GM19438 (cell line): Measurements from ENCODE around the gene OTOS.
A peak's percentile ranks its signal among the peaks of the same experiment; 100 is the strongest.

Source experiments
- ATAC-seq: cut with Tn5 transposase; IDR thresholded peaks from one replicate; pipeline ENCODE4 v1.9.1; 2021; ENCODE audit warnings: low read depth; ENCODE audit not compliant: unreplicated experiment

Gene OTOS

GRCh38 chr2:240139011-240139441 is 1.4 kb downstream of the OTOS start:
- ATAC-seq: no peak

DNA sequence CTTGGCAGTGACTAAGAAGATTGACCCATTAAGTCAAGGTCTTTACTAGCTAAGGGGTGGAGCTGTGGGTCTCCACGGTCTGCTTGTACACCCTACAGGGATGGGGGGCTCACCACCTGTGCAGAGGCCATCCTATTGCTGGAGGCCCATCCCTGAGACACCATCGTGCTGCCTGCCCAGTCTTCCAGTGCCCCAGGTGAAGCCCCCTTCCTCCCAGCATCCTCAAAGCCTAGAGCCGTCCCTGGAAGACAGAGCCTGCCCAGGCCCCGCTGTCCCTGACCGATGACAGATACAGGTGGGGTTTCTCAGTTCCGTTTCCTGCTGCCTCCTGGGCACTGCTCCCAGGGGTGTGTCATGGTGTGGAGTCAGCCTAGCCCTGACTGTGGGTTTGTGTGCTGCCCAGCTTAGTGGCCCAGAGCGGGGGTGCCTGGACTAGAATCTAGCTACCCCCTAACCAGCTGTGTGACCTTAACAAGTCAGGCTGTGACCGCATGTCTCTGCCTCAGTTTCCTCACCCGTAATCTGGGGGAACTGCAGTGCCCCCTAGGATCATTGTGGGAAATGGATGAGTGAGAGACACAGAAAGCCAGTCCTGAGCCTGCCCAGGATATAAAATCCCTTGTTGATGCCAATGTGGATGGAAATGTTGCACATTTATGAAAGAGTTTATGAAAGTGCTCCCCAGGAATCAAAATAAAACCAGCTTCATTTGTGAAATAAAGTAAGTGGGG is 2.0 kb downstream of the OTOS start:
- ATAC-seq: no peak

- ATAC-seq: no peak
Observed at GRCh38 chr2:240137596-240138253, 2.7 kb downstream of the OTOS start.

GRCh38 chr2:240136671-240137292 is 3.7 kb downstream of the OTOS start:
- ATAC-seq: peak; percentile 15

- peak; percentile 89 for ATAC-seq
Observed at GRCh38 chr2:240136013-240136670, 4.3 kb downstream of the OTOS start, which contains the start of gene COPS9. COPS9 (minus strand) TSS chr2:240136305; CDS start chr2:240136284, 21 bp downstream.

DNA sequence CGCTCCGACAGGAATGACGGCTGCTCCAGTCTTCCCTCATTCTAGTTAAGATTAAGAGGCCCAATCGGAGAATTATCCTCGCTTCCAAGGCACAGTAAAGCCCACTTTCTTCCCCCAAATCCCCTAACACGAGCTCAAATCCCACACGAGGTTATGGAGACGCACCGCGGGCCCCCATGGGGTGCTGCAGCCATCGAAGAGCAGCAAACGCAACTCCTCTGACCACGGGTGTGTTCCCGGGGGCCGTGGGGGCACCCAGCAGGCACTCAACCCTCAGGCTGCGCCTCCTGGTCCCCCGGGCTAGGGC is 4.8 kb downstream of the OTOS start:
- no peak for ATAC-seq

- ATAC-seq: no peak
Observed at GRCh38 chr2:240134956-240135520, 5.4 kb downstream of the OTOS start.

GRCh38 chr2:240134466-240134865 is 6.0 kb downstream of the OTOS start:
- ATAC-seq: no peak

GRCh38 chr2:240133401-240133800 is 7.1 kb downstream of the OTOS start:
- ATAC-seq: no peak

GRCh38 chr2:240132651-240132980 is 7.8 kb downstream of the OTOS start:
- no peak for ATAC-seq

DNA sequence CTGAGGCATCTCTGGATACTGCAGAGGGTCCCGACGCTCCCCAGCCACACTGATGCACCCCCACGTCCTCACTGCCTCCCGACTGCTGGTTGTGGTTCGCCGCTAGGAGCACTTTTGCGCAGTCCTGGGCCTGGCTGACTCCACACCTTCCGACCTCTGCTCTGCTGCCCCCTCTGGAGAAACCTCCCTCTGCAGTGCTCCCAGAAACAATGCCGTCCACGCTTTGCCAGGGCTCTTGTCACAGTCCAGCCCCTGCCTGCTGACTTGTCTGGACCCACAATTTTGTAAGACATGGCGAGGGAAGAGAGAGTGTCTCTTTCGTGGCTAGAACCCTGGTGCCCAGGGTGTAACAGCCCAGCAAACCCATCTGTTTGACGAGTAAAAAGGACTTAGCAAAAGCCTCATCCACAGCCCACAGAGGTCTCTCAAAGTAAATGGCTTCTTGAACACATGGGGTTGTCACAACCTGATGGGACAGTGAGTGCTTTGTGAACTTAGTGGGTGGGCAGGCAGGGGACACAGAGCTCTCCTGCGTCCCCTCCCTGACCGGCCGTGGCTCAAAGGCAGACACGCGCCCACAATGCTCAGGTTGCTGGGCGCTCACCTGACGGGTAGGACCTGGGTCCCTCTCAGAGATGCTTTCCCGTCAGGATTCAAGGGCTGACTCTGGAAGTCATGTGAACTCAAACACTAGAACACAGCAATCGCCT is 8.4 kb downstream of the OTOS start:
- ATAC-seq: no peak

GRCh38 chr2:240131296-240131695 is 9.2 kb downstream of the OTOS start:
- no peak for ATAC-seq

DNA sequence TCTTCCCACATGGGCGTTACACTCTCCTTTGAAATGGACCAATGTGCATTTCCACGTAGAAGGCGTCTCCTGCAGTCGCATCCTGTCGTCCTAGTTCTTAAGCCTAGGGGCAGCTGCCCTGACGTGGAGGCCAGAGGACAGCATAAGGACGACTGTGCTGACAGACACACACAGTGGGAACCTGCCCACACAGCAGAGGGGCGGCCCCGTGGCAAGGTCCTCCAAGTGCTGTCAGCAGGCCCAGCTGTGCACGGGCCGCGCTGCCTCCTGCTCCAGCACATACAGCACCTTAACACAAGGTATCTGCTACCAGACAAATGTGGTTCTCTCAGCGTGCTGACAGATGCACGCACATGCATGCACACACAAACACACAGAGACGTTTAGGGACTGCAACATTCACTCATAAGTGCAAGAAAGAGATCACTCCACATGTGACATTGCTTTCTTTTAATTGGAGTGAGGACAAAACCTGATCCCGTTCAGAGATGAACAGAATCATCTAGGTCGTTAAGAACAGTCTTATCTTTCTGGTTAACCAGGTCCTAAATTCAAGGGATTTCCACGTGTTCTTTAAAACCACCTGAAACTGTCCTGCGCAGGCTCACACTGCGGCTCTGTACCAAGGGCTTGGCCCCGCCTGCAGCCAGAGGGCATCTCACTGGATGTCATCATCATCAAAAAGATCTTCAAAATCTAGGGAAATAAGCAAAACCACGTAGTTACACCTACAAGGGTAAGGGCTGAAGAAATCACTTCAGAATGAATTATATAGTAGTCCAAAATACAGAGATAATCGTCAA is 9.9 kb downstream of the OTOS start:
- ATAC-seq: no peak

- ATAC-seq: no peak
Observed at GRCh38 chr2:240129731-240130392, 10.6 kb downstream of the OTOS start.

GRCh38 chr2:240129311-240129710 is 11.1 kb downstream of the OTOS start:
- no peak for ATAC-seq

DNA sequence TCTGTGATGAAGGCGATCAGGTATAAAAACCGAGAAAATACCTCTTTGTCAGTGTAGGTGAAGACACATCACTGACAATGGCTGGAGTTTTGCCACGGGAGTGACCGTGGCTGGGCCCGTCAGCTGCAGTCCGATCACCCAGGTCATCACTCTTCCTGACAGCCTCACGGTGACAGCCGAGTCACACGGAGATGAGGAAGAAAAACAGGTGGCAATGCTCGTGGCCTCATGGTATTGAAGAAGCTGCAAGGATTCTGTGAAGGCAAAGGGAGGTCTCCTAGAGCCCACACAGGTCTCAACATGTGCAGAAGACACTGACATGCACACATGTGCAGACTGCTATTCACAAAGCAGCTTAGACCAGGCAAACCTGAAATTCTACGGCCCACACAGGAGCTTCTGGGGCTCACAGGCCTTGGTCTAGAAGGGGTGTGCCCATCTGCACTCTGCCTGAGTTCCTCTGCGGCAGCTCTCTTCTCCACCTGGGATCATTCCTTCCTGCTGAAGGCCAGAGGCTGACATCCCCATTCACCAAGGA is 11.8 kb downstream of the OTOS start:
- ATAC-seq: no peak

GRCh38 chr2:240127911-240128607 is 12.4 kb downstream of the OTOS start:
- ATAC-seq: no peak

GRCh38 chr2:240127191-240127750 is 13.2 kb downstream of the OTOS start:
- ATAC-seq: no peak
